ENCODE data around the gene MYCBP2. TPM values are rescaled to one million over a fixed set of nuclear protein-coding genes. Genes with fewer than 3 reads are reported as not detected.
"Not testable (repeated sequence)": the region's sequence is repeated elsewhere in the genome, so short reads cannot be mapped to it uniquely, and the experiment has no call there.

MYCBP2 gene
- total RNA-seq, 1 donor from 2014 or later = 61.1 TPM

DNA sequence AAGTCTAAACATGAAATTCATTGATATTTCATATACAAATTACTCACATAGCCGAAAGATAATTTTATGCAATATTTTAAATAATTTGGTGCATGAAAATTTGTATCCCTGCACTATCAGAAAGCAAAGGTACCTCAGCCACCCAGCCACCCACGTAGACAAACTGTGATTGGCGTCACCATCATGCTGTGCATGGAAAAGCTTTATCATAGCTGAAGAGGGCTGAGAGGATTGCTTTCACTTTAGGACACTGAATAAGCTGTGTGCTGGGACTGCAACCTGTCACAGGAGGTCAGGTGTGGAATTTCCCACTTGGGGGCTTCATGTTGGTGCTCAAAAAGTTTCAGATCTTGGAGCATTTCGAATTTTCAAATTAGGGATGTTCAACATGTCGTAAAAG is 96.3 kb downstream of the MYCBP2 start:
- no peak overlapping the region for H3K9ac ChIP-seq (ENCODE audit: low read depth in 1 of 3, low read length in 3 of 3)
- no peak overlapping the region for H3K27ac ChIP-seq (ENCODE audit: low read depth, low read length)
- H3K4me3 ChIP-seq (ENCODE audit: low read length in 3 of 3) = no peak overlapping the region
- H3K4me1 ChIP-seq (ENCODE audit: control insufficient read depth in 3 of 3, insufficient read depth in 3 of 3, low read length in 3 of 3) = no peaks in the 10 kb centered on the region
- H3K27me3 ChIP-seq (ENCODE audit: control insufficient read depth in 3 of 3, insufficient read depth in 3 of 3, low read length in 3 of 3) = no peaks in the 10 kb centered on the region
- H3K36me3 ChIP-seq (ENCODE audit: control insufficient read depth in 3 of 3, insufficient read depth in 3 of 3, low read length in 3 of 3) = peaks cover 0 to 3% (median 3%) of the 10 kb centered on the region in 3 donors
- H3K9me3 ChIP-seq (ENCODE audit: control insufficient read depth in 3 of 3, low read length in 3 of 3) = no peaks in the 10 kb centered on the region

- Histone ChIP-seq H3K4me3 (ENCODE audit: low read length in 3 of 3) (no peak overlapping the region), H3K9me3 (ENCODE audit: control insufficient read depth in 3 of 3, low read length in 3 of 3) (no peaks in the 10 kb centered on the region), H3K27ac (ENCODE audit: low read depth, low read length) (no peak overlapping the region), H3K36me3 (ENCODE audit: control insufficient read depth in 3 of 3, insufficient read depth in 3 of 3, low read length in 3 of 3) (peaks cover 3 to 10% (median 5%) of the 10 kb centered on the region in 3 donors), H3K27me3 (ENCODE audit: control insufficient read depth in 3 of 3, insufficient read depth in 3 of 3, low read length in 3 of 3) (no peaks in the 10 kb centered on the region), H3K9ac (ENCODE audit: low read depth in 1 of 3, low read length in 3 of 3) (no peak overlapping the region), H3K4me1 (ENCODE audit: control insufficient read depth in 3 of 3, insufficient read depth in 3 of 3, low read length in 3 of 3) (no peaks in the 10 kb centered on the region)
Observed at GRCh38 chr13:77225946-77226345, 100.9 kb downstream of the MYCBP2 start.

DNA sequence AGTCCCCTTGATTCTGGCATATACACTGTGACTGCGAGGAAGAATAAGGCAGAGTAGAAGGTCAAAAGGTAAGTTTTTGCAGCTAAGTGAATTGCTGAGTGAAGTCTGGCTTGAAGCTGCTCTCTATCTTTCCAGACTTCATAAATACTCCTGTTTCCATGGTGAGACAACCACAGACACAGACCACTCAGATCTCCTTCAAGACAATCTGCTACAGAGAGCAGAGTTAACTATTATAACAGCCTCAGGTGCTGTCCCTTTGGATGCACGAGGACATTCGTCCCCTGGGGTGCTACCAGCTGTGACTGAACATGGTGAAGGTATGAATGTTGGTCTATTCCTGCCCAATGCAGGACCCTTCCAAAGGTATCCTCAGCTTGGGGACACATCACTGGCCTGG is 104.0 kb downstream of the MYCBP2 start:
- Histone ChIP-seq H3K4me1 (ENCODE audit: control insufficient read depth in 3 of 3, insufficient read depth in 3 of 3, low read length in 3 of 3) (no peaks in the 10 kb centered on the region), H3K27me3 (ENCODE audit: control insufficient read depth in 3 of 3, insufficient read depth in 3 of 3, low read length in 3 of 3) (no peaks in the 10 kb centered on the region), H3K27ac (ENCODE audit: low read depth, low read length) (no peak overlapping the region), H3K9me3 (ENCODE audit: control insufficient read depth in 3 of 3, low read length in 3 of 3) (no peaks in the 10 kb centered on the region), H3K36me3 (ENCODE audit: control insufficient read depth in 3 of 3, insufficient read depth in 3 of 3, low read length in 3 of 3) (peaks cover 3 to 12% (median 11%) of the 10 kb centered on the region in 3 donors), H3K9ac (ENCODE audit: low read depth in 1 of 3, low read length in 3 of 3) (no peak overlapping the region), H3K4me3 (ENCODE audit: low read length in 3 of 3) (no peak overlapping the region)

DNA sequence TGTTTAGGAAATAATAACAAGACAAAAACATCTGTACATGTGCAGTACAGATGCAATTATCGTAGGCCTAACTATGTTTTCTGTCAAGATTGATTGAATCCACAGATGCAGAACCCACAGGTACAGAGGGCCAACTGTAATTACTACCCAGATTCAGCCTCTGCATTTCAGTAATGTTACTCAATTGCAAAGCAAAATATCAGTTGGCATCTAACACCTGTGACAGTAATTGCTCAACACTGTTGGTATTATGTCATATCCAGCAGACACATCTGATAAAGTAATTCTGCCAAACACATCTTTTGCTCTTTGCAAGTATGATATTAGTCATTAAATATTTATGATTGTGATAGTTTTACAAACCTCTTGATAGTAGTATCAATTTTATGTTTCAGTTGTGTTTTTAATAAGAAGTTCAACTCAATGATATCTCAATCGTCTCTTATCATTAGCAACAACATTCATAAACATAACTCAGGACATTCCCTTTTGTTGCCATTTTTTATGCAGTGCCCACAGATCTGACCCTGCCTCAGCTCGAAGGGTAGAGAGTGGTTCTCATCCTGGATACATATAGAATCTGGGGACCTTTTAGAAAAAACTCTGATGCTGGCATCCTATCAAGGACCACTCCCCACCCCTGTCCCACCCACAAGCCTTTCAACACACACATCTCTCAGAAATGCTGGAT is 104.7 kb downstream of the MYCBP2 start:
- Histone ChIP-seq H3K36me3 (ENCODE audit: control insufficient read depth in 3 of 3, insufficient read depth in 3 of 3, low read length in 3 of 3) (peaks cover 3 to 14% (median 11%) of the 10 kb centered on the region in 3 donors), H3K9ac (ENCODE audit: low read depth in 1 of 3, low read length in 3 of 3) (no peak overlapping the region), H3K4me1 (ENCODE audit: control insufficient read depth in 3 of 3, insufficient read depth in 3 of 3, low read length in 3 of 3) (no peaks in the 10 kb centered on the region), H3K4me3 (ENCODE audit: low read length in 3 of 3) (no peak overlapping the region), H3K27me3 (ENCODE audit: control insufficient read depth in 3 of 3, insufficient read depth in 3 of 3, low read length in 3 of 3) (no peaks in the 10 kb centered on the region), H3K9me3 (ENCODE audit: control insufficient read depth in 3 of 3, low read length in 3 of 3) (no peaks in the 10 kb centered on the region), H3K27ac (ENCODE audit: low read depth, low read length) (no peak overlapping the region)

DNA sequence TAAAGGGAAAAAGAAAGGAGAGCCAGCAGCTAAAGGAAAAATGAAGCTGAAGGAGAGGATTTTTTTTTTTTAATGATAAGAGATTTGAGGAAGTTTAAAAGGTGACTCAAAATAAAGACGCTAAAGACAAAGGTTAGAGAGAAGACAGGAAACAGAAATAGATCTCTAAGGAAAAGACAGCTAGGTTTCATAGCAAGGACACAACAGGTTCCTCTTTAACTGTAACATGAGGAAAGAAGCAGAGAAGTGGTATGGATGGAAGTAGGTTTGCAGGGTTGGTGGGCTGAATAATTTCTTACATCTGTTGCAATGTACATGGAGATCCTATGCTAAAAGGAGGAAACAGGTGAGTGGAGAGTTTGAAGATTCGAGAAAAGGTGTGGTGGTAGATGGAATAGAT is 107.5 kb downstream of the MYCBP2 start:
- no peaks in the 10 kb centered on the region for H3K27me3 ChIP-seq (ENCODE audit: control insufficient read depth in 3 of 3, insufficient read depth in 3 of 3, low read length in 3 of 3)
- peaks cover 7 to 24% (median 7%) of the 10 kb centered on the region in 3 donors for H3K36me3 ChIP-seq (ENCODE audit: control insufficient read depth in 3 of 3, insufficient read depth in 3 of 3, low read length in 3 of 3)
- H3K9me3 ChIP-seq (ENCODE audit: control insufficient read depth in 3 of 3, low read length in 3 of 3) = no peaks in the 10 kb centered on the region
- H3K4me1 ChIP-seq (ENCODE audit: control insufficient read depth in 3 of 3, insufficient read depth in 3 of 3, low read length in 3 of 3) = no peaks in the 10 kb centered on the region
- no peak overlapping the region for H3K9ac ChIP-seq (ENCODE audit: low read depth in 1 of 3, low read length in 3 of 3)
- no peak overlapping the region for H3K27ac ChIP-seq (ENCODE audit: low read depth, low read length)
- H3K4me3 ChIP-seq (ENCODE audit: low read length in 3 of 3) = no peak overlapping the region

DNA sequence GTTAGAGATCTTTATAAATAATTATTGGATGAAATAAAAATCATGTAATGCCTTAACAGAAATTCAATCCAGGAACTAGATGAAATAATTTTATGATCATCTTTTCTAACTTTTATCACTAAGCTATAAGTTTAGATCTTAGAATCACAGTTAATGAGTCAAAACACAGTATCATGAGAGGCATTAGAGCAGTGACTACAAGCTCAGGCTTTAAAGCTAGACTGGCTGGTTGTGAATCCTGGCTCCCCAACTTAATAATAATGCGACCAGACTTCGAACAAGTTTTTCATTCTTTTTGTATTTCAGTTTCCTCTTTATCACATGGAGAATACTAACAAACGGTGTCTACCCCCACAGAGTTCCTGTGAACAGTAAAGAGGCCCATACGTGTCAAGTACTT is 108.6 kb downstream of the MYCBP2 start:
- no peaks in the 10 kb centered on the region for H3K9me3 ChIP-seq (ENCODE audit: control insufficient read depth in 3 of 3, low read length in 3 of 3)
- H3K4me1 ChIP-seq (ENCODE audit: control insufficient read depth in 3 of 3, insufficient read depth in 3 of 3, low read length in 3 of 3) = no peaks in the 10 kb centered on the region
- H3K36me3 ChIP-seq (ENCODE audit: control insufficient read depth in 3 of 3, insufficient read depth in 3 of 3, low read length in 3 of 3) = peaks cover 9 to 27% (median 12%) of the 10 kb centered on the region in 3 donors
- H3K9ac ChIP-seq (ENCODE audit: low read depth in 1 of 3, low read length in 3 of 3) = no peak overlapping the region
- H3K27ac ChIP-seq (ENCODE audit: low read depth, low read length) = no peak overlapping the region
- H3K4me3 ChIP-seq (ENCODE audit: low read length in 3 of 3) = no peak overlapping the region
- H3K27me3 ChIP-seq (ENCODE audit: control insufficient read depth in 3 of 3, insufficient read depth in 3 of 3, low read length in 3 of 3) = no peaks in the 10 kb centered on the region

- Histone ChIP-seq H3K4me3 (ENCODE audit: low read length in 3 of 3) (no peak overlapping the region), H3K9me3 (ENCODE audit: control insufficient read depth in 3 of 3, low read length in 3 of 3) (no peaks in the 10 kb centered on the region), H3K9ac (ENCODE audit: low read depth in 1 of 3, low read length in 3 of 3) (no peak overlapping the region), H3K27ac (ENCODE audit: low read depth, low read length) (no peak overlapping the region), H3K4me1 (ENCODE audit: control insufficient read depth in 3 of 3, insufficient read depth in 3 of 3, low read length in 3 of 3) (no peaks in the 10 kb centered on the region), H3K36me3 (ENCODE audit: control insufficient read depth in 3 of 3, insufficient read depth in 3 of 3, low read length in 3 of 3) (peaks cover 7 to 29% (median 18%) of the 10 kb centered on the region in 3 donors), H3K27me3 (ENCODE audit: control insufficient read depth in 3 of 3, insufficient read depth in 3 of 3, low read length in 3 of 3) (no peaks in the 10 kb centered on the region)
Observed at GRCh38 chr13:77215543-77215942, 111.4 kb downstream of the MYCBP2 start.

GRCh38 chr13:77213644-77214043 is 113.2 kb downstream of the MYCBP2 start:
- Histone ChIP-seq H3K4me1 (ENCODE audit: control insufficient read depth in 3 of 3, insufficient read depth in 3 of 3, low read length in 3 of 3) (no peaks in the 10 kb centered on the region), H3K4me3 (ENCODE audit: low read length in 3 of 3) (no peak overlapping the region), H3K27me3 (ENCODE audit: control insufficient read depth in 3 of 3, insufficient read depth in 3 of 3, low read length in 3 of 3) (no peaks in the 10 kb centered on the region), H3K36me3 (ENCODE audit: control insufficient read depth in 3 of 3, insufficient read depth in 3 of 3, low read length in 3 of 3) (peaks cover 7 to 30% (median 24%) of the 10 kb centered on the region in 3 donors), H3K9ac (ENCODE audit: low read depth in 1 of 3, low read length in 3 of 3) (no peak overlapping the region), H3K27ac (ENCODE audit: low read depth, low read length) (no peak overlapping the region), H3K9me3 (ENCODE audit: control insufficient read depth in 3 of 3, low read length in 3 of 3) (no peaks in the 10 kb centered on the region)

DNA sequence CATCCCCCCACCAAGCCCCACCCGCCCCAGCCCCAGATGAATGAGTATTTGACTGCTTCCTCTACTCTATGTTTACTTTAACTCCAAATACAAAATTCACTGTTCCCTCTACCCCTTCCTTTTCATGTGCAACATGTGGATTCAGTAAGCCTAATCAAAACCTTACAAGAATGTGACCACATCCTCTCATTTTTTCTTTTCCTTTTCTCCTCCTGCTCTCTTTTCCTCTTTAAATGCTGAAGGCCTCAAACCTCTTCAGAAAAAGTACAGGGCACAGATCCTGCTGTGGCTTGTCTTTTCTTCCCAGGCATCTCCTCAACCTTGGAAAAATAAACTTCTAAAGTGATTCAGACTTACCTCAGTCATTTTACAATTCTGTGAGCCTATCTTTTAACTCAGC is 119.0 kb downstream of the MYCBP2 start:
- no peaks in the 10 kb centered on the region for H3K27me3 ChIP-seq (ENCODE audit: control insufficient read depth in 3 of 3, insufficient read depth in 3 of 3, low read length in 3 of 3)
- H3K36me3 ChIP-seq (ENCODE audit: control insufficient read depth in 3 of 3, insufficient read depth in 3 of 3, low read length in 3 of 3) = peaks cover 2 to 26% (median 25%) of the 10 kb centered on the region in 3 donors
- H3K9ac ChIP-seq (ENCODE audit: low read depth in 1 of 3, low read length in 3 of 3) = no peak overlapping the region
- H3K4me3 ChIP-seq (ENCODE audit: low read length in 3 of 3) = no peak overlapping the region
- H3K27ac ChIP-seq (ENCODE audit: low read depth, low read length) = no peak overlapping the region
- H3K9me3 ChIP-seq (ENCODE audit: control insufficient read depth in 3 of 3, low read length in 3 of 3) = no peaks in the 10 kb centered on the region
- no peaks in the 10 kb centered on the region for H3K4me1 ChIP-seq (ENCODE audit: control insufficient read depth in 3 of 3, insufficient read depth in 3 of 3, low read length in 3 of 3)

DNA sequence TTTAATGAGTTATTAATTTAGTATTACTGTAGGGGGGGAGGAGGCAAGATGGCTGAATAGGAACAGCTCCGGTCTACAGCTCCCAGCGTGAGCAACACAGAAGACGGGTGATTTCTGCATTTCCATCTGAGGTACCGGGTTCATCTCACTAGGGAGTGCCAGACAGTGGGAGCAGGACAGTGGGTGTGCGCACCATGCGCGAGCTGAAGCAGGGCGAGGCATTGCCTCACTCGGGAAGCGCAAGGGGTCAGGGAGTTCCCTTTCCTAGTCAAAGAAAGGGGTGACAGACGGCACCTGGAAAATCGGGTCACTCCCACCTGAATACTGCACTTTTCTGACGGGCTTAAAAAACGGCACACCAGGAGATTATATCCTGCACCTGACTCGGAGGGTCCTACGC is 127.9 kb downstream of the MYCBP2 start:
- H3K36me3 ChIP-seq (ENCODE audit: control insufficient read depth in 3 of 3, insufficient read depth in 3 of 3, low read length in 3 of 3) = peaks cover 0 to 28% (median 17%) of the 10 kb centered on the region in 3 donors
- H3K4me1 ChIP-seq (ENCODE audit: control insufficient read depth in 3 of 3, insufficient read depth in 3 of 3, low read length in 3 of 3); H3K9me3 ChIP-seq (ENCODE audit: control insufficient read depth in 3 of 3, low read length in 3 of 3); H3K27me3 ChIP-seq (ENCODE audit: control insufficient read depth in 3 of 3, insufficient read depth in 3 of 3, low read length in 3 of 3); H3K9ac ChIP-seq (ENCODE audit: low read depth in 1 of 3, low read length in 3 of 3); H3K4me3 ChIP-seq (ENCODE audit: low read length in 3 of 3); H3K27ac ChIP-seq (ENCODE audit: low read depth, low read length): not testable (repeated sequence)

Measured in skeletal muscle tissue (tissue), 4 donors.